ENCODE results near the gene EPAS1. TPM values are rescaled to one million over a fixed set of nuclear protein-coding genes. Genes with fewer than 3 reads are reported as not detected.

Gene EPAS1
- total RNA-seq, 1 experiment from 2014 or later = 77.3 TPM

- Mint-ChIP-seq H3K4me3 (ENCODE audit: unreplicated experiment) (no peak overlapping the region), H3K36me3 (ENCODE audit: insufficient read depth, unreplicated experiment) (no peaks in the 10 kb centered on the region), H3K4me1 (ENCODE audit: low read depth, unreplicated experiment) (no peaks in the 10 kb centered on the region), H3K27ac (ENCODE audit: unreplicated experiment) (no peak overlapping the region), H3K27me3 (ENCODE audit: insufficient read depth, unreplicated experiment) (no peaks in the 10 kb centered on the region), H3K9me3 (ENCODE audit: unreplicated experiment) (no peaks in the 10 kb centered on the region)
- H3K4me3 ChIP-seq (ENCODE audit: low read depth, low read length) = no peak overlapping the region
- TF ChIP-seq CTCF (IDR thresholded peaks at IDR 0.05; ENCODE audit: insufficient read depth in 1 of 2, low read depth in 1 of 2, low read length in 1 of 2, severe bottlenecking in 1 of 2, unreplicated experiment in 1 of 2) = no peak
- H3K27me3 ChIP-seq (replicated peaks; ENCODE audit: control insufficient read depth, insufficient read depth, low read length) = no peaks in the 10 kb centered on the region
- CTCF ChIA-PET = interaction anchor here (1.6 kb wide), 1 partner anchor 190 kb away, joined by 5 read pairs; no protein-coding TSS in a partner anchor
- BruUV-seq (replicated peaks) = no TSS peak
- no peaks in the 10 kb centered on the region for H3K9me3 ChIP-seq
- H3K36me3 ChIP-seq (ENCODE audit: control insufficient read depth, insufficient read depth, low read length) = no peaks in the 10 kb centered on the region
- intact Hi-C loops (cut with micrococcal nuclease; ENCODE audit: unreplicated experiment) = no loop called here
- H3K4me1 ChIP-seq = no peaks in the 10 kb centered on the region
- POLR2A ChIA-PET = no interaction called here
- no peak for DNase-seq
These were observed 44.1 kb upstream of the EPAS1 start for GRCh38 chr2:46252891-46253659.

- no peaks in the 10 kb centered on the region for H3K27me3 ChIP-seq (replicated peaks; ENCODE audit: control insufficient read depth, insufficient read depth, low read length)
These were observed 42.7 kb upstream of the EPAS1 start for GRCh38 chr2:46254474-46254873.

GRCh38 chr2:46256563-46257142, 40.6 kb upstream of the EPAS1 start:
- TF ChIP-seq CTCF (IDR thresholded peaks at IDR 0.05; ENCODE audit: insufficient read depth in 1 of 2, low read depth in 1 of 2, low read length in 1 of 2, severe bottlenecking in 1 of 2, unreplicated experiment in 1 of 2) = no peak
- no peaks in the 10 kb centered on the region for H3K4me1 Mint-ChIP-seq (ENCODE audit: low read depth, unreplicated experiment)
- ChIA-PET CTCF (no interaction called here), POLR2A (no interaction called here)
- H3K4me1 ChIP-seq = no peaks in the 10 kb centered on the region
- H3K36me3 ChIP-seq (ENCODE audit: control insufficient read depth, insufficient read depth, low read length) = no peaks in the 10 kb centered on the region
- H3K36me3 Mint-ChIP-seq (ENCODE audit: insufficient read depth, unreplicated experiment) = no peaks in the 10 kb centered on the region
- H3K27me3 Mint-ChIP-seq (ENCODE audit: insufficient read depth, unreplicated experiment) = no peaks in the 10 kb centered on the region
- no peak overlapping the region for H3K27ac Mint-ChIP-seq (ENCODE audit: unreplicated experiment)
- no TSS peak for BruUV-seq (replicated peaks)
- no peaks in the 10 kb centered on the region for H3K9me3 Mint-ChIP-seq (ENCODE audit: unreplicated experiment)
- H3K27me3 ChIP-seq (replicated peaks; ENCODE audit: control insufficient read depth, insufficient read depth, low read length) = no peaks in the 10 kb centered on the region
- H3K9me3 ChIP-seq = no peaks in the 10 kb centered on the region
- no peak for DNase-seq
- no peak overlapping the region for H3K4me3 Mint-ChIP-seq (ENCODE audit: unreplicated experiment)
- intact Hi-C loops (cut with micrococcal nuclease; ENCODE audit: unreplicated experiment) = no loop called here
- H3K4me3 ChIP-seq (ENCODE audit: low read depth, low read length) = no peak overlapping the region

More at GRCh38 chr2:46254474-46254873, 42.7 kb upstream of the EPAS1 start:
- Mint-ChIP-seq H3K4me3 (ENCODE audit: unreplicated experiment) (no peak overlapping the region), H3K9me3 (ENCODE audit: unreplicated experiment) (no peaks in the 10 kb centered on the region), H3K27ac (ENCODE audit: unreplicated experiment) (no peak overlapping the region), H3K4me1 (ENCODE audit: low read depth, unreplicated experiment) (no peaks in the 10 kb centered on the region), H3K27me3 (ENCODE audit: insufficient read depth, unreplicated experiment) (no peaks in the 10 kb centered on the region), H3K36me3 (ENCODE audit: insufficient read depth, unreplicated experiment) (no peaks in the 10 kb centered on the region)
- CTCF ChIA-PET = no interaction called here
- H3K4me1 ChIP-seq = no peaks in the 10 kb centered on the region
- no peaks in the 10 kb centered on the region for H3K36me3 ChIP-seq (ENCODE audit: control insufficient read depth, insufficient read depth, low read length)
- no peak for DNase-seq
- intact Hi-C loops (cut with micrococcal nuclease; ENCODE audit: unreplicated experiment) = no loop called here
- TF ChIP-seq CTCF (IDR thresholded peaks at IDR 0.05; ENCODE audit: insufficient read depth in 1 of 2, low read depth in 1 of 2, low read length in 1 of 2, severe bottlenecking in 1 of 2, unreplicated experiment in 1 of 2) = no peak
- BruUV-seq (replicated peaks) = no TSS peak
- no peak overlapping the region for H3K4me3 ChIP-seq (ENCODE audit: low read depth, low read length)
- no peaks in the 10 kb centered on the region for H3K9me3 ChIP-seq
- POLR2A ChIA-PET = no interaction called here
